IPS DF 6.9 (cell line): ENCODE results near the gene TMA7.

Experiments
- DNase-seq: peaks from one replicate; pipeline ENCODE4 v3.0.0-alpha.2; 2013; ENCODE audit warnings: low read depth, low spot score
- H3K27ac ChIP-seq: one replicate; pipeline ENCODE4 v1.5.1; 2013; ENCODE audit warnings: low read length, control low read depth
- H3K27me3 ChIP-seq: 2 replicates; pipeline ENCODE4 v1.6.1; 2013; ENCODE audit warnings: mild to moderate bottlenecking, low read length; ENCODE audit not compliant: control insufficient read depth, insufficient read depth
- H3K36me3 ChIP-seq: 2 replicates; pipeline ENCODE4 v1.6.1; 2013; ENCODE audit warnings: low read length; ENCODE audit not compliant: control insufficient read depth, insufficient read depth
- H3K4me1 ChIP-seq: 2 replicates; pipeline ENCODE4 v1.6.1; 2013; ENCODE audit warnings: low read length; ENCODE audit not compliant: control insufficient read depth, insufficient read depth
- H3K4me3 ChIP-seq: 2 replicates; pipeline ENCODE4 v1.5.1; 2013; ENCODE audit warnings: mild to moderate bottlenecking, low read length
- H3K9me3 ChIP-seq: 2 replicates; pipeline ENCODE4 v1.6.1; 2013; ENCODE audit warnings: low read length, inconsistent platforms; ENCODE audit not compliant: control insufficient read depth, insufficient read depth
- WGBS: extraction: QIAGEN DNeasy Blood & Tissue Kit; methylation state at CpG from one replicate; pipeline ENCODE4 v1.1.7; 2013; ENCODE audit warnings: mixed read lengths, missing lambda C conversion rate; ENCODE audit not compliant: insufficient read length, insufficient coverage; 5-methylcytosine and 5-hydroxymethylcytosine counted together

Gene TMA7

DNA sequence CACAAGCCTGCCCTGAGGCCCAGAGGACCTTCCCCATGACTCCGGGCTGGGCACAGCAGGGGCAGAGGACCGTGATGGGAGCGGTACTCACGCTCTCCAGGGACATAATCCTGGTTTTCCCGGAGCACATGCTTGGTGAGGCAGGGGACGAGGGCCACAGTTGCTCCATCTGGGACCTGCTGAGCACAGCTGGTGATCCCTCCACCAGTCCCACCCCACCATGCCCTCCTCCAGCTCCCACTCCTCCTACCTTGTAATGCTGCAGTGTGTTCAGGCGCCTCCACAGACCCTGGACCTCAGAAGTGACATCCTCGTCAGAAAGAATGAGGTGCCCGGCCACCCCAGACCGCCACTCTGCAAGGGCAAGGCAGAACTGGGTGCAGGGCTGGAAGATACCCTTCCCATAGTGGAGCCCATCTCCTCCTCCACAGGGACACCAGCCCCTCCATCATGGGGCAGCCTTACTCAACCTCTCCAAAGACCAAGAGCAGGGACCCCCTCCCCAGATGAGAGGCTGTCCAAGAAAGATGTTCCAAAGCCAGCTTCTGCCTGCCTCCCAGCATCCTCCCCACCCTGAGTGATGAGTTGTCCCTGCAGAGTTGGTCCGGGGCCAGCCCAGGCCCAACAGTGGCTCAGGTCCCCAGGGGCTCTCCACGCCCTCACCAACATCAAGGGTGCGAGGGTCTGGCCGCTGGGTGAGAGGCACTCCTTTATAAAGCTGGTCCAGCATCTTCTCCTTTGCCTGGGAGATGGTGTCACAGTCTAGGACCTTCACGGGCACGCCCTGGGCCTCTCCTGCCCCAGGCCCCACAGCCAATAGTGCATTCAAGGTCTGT lies 29.6 kb upstream of the TMA7 start:
- DNase-seq: no peak
- Histone ChIP-seq H3K4me3 (no peak overlapping the region), H3K9me3 (no peaks in the 10 kb centered on the region), H3K36me3 (peaks cover 89% of the 10 kb centered on the region), H3K27ac (no peak overlapping the region), H3K4me1 (no peaks in the 10 kb centered on the region), H3K27me3 (no peaks in the 10 kb centered on the region)
- WGBS: no CpG with 5 or more reads among the region's 16 CpGs

DNA sequence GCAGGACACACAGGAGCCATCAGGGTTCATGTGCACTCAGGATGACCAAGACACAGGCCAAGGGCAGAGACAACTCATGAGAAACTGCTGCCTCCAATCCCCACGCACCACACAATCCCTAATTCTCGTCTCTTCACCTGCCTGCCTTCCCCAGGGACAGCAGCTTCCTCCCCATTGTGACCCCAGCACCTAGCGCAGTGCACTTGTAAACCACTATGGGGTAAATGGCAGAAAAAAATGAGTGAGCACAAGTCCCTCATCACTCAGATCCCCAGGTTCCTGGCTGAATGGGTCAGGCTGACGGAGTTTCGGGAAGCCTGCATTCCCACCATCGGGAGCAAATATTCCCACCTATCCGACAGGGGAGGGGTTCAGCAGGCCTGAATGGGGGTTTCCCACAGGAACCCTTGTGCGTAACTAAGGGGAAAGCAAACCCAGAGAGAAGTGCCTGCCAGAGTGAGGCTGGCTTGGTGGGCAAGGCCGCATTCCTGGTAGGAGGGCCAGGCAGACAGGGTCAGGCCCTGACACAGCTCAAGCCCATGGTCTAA lies 28.9 kb upstream of the TMA7 start:
- H3K36me3 ChIP-seq: peaks cover 91% of the 10 kb centered on the region
- no CpG with 5 or more reads among the region's 9 CpGs for WGBS
- no peaks in the 10 kb centered on the region for H3K4me1 ChIP-seq
- no peaks in the 10 kb centered on the region for H3K27me3 ChIP-seq
- no peak overlapping the region for H3K4me3 ChIP-seq
- DNase-seq: no peak
- H3K9me3 ChIP-seq: no peaks in the 10 kb centered on the region
- H3K27ac ChIP-seq: no peak overlapping the region

- Histone ChIP-seq H3K36me3 (peaks cover 87% of the 10 kb centered on the region), H3K27me3 (no peaks in the 10 kb centered on the region), H3K9me3 (no peaks in the 10 kb centered on the region), H3K4me3 (no peak overlapping the region), H3K4me1 (no peaks in the 10 kb centered on the region), H3K27ac (no peak overlapping the region)
- no CpG with 5 or more reads among the region's 11 CpGs for WGBS
- DNase-seq: no peak
These were observed 28.3 kb upstream of the TMA7 start for GRCh38 chr3:48411606-48412374.

DNA sequence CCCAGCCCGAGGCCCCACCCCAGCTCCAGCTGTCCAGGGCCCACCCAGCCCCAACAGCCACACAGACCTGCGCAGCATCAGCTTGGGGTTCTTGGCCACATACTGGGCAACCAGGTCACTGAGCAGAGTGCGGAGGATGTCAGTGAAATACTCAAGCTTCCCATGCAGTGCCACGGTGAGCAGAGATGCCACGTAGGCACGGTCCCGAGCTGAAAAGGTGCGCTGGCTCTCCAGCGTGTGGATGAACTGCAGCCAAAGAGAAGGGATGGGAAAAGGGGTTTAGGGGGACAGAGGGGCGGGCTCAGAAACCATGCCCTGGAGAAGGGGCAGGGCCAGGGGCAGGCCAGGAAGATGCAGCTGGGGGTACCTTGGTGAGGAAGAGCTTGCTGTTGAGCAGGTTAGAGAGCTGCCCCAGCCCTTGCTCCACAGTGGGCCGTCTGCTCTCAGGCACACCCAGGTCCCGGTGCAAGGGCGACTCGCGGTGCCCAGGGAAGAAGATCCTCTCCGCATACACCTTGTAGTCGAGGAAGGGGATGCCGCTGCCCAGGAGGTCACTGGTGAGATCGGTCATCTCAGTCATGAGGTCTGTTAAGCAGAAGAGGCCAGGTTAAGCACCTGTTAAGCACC lies 27.6 kb upstream of the TMA7 start:
- peaks cover 86% of the 10 kb centered on the region for H3K36me3 ChIP-seq
- WGBS: no CpG with 5 or more reads among the region's 19 CpGs

DNA sequence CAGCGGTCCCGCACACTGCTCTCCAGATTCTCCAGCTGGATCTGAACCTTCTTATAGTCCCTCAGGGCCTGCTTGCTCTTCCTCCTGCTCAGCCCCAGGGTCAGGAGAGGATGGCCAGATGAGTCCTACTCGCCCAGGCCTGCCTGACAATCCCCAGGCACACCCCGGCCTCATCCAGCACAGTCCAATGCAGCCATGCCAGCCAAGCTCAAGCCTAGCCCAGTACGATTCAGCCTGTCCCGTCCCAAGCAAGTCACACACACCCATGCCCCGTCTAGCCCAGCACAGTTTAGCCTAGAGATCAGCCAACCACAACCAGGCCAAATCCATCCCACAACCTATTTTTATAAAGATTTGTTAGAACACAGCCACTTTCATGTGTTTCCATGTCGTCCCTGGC lies 27.0 kb upstream of the TMA7 start:
- DNase-seq: no peak
- Histone ChIP-seq H3K4me1 (no peaks in the 10 kb centered on the region), H3K27me3 (no peaks in the 10 kb centered on the region), H3K9me3 (no peaks in the 10 kb centered on the region), H3K4me3 (no peak overlapping the region), H3K36me3 (peaks cover 90% of the 10 kb centered on the region), H3K27ac (no peak overlapping the region)
- WGBS: no CpG with 5 or more reads among the region's 8 CpGs

More for the DNA sequence above, 27.6 kb upstream of the TMA7 start:
- DNase-seq: no peak
- Histone ChIP-seq H3K9me3 (no peaks in the 10 kb centered on the region), H3K4me1 (no peaks in the 10 kb centered on the region), H3K4me3 (no peak overlapping the region), H3K27me3 (no peaks in the 10 kb centered on the region), H3K27ac (no peak overlapping the region)

GRCh38 chr3:48413611-48414010 lies 26.4 kb upstream of the TMA7 start:
- H3K27ac ChIP-seq: no peak overlapping the region
- H3K36me3 ChIP-seq: peaks cover 92% of the 10 kb centered on the region
- no peaks in the 10 kb centered on the region for H3K27me3 ChIP-seq
- H3K4me1 ChIP-seq: no peaks in the 10 kb centered on the region
- no CpG with 5 or more reads among the region's 14 CpGs for WGBS
- no peaks in the 10 kb centered on the region for H3K9me3 ChIP-seq
- no peak overlapping the region for H3K4me3 ChIP-seq
- no peak for DNase-seq

GRCh38 chr3:48414376-48415250 lies 25.4 kb upstream of the TMA7 start:
- H3K36me3 ChIP-seq: peaks cover 92% of the 10 kb centered on the region
- no peaks in the 10 kb centered on the region for H3K9me3 ChIP-seq
- no CpG with 5 or more reads among the region's 25 CpGs for WGBS
- H3K27ac ChIP-seq: no peak overlapping the region
- H3K4me3 ChIP-seq: no peak overlapping the region
- no peak for DNase-seq
- H3K4me1 ChIP-seq: no peaks in the 10 kb centered on the region
- no peaks in the 10 kb centered on the region for H3K27me3 ChIP-seq

DNA sequence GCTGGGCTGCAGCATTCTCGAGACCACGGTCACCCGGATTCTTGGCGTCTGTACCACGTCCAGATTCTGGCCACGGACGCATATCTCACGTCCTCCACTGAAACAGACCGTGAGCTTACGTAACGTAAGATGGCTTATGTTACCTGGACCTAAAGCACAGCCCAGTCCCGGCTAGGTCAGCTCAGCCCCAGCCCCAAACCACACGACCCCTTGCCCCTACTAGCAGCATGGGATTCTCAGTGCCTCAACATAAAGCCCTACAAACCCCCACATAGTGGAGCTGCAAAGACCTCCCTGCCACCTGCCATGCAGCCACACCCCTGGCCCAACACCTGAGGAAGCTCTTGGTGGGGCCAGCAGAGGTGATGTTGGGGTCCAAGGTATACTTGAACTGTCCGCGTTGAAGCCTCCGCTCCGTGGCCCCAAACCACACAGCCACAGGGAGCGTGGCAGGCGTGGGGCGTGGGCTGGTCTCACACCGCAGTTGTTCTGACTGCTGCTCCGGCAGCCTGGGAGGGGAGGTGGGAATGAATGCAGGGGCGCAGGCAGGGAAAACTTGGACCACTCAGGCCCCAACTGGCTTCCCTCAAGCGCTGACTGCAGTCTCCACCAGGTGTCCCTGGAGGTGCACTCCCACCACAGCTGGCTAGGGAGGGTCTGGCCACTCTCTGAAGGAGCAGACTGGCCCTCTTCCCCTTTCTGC lies 24.7 kb upstream of the TMA7 start:
- H3K36me3 ChIP-seq: peaks cover 90% of the 10 kb centered on the region
- H3K27ac ChIP-seq: no peak overlapping the region
- no CpG with 5 or more reads among the region's 24 CpGs for WGBS
- no peaks in the 10 kb centered on the region for H3K4me1 ChIP-seq
- DNase-seq: no peak
- no peak overlapping the region for H3K4me3 ChIP-seq
- no peaks in the 10 kb centered on the region for H3K27me3 ChIP-seq
- H3K9me3 ChIP-seq: no peaks in the 10 kb centered on the region

DNA sequence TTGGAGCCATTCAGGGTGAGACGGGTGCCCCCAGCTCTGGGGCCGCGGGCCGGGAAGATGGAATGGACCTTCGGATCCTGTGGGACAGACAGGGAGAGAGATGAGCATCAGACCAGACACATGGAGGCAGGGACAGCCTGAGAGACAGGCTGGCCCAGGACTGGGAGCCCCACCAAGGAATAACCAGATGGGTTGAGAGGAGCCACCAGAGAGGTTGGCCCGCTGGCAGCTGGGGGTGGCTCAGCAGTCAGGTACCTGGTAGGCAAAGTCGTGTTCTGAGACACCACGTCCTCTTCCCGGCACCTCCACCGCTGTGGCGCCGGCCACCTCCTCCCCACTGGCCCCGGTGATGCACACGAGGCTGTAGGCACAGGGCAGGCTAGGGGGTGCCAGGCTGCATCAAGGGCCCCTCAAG lies 24.0 kb upstream of the TMA7 start:
- WGBS: no CpG with 5 or more reads among the region's 14 CpGs
- DNase-seq: no peak

More for the DNA sequence above, 24.0 kb upstream of the TMA7 start:
- Histone ChIP-seq H3K27ac (no peak overlapping the region), H3K27me3 (no peaks in the 10 kb centered on the region), H3K36me3 (peaks cover 88% of the 10 kb centered on the region), H3K9me3 (no peaks in the 10 kb centered on the region), H3K4me1 (no peaks in the 10 kb centered on the region), H3K4me3 (no peak overlapping the region)
